Neural cell (in vitro differentiated cells): ENCODE results near the gene CD70.
"Not testable (repeated sequence)": the region's sequence is repeated elsewhere in the genome, so short reads cannot be mapped to it uniquely, and the experiment has no call there.

Experiments used
- EP300 ChIP-seq: fragments of 450-650 bp; conservative IDR thresholded peaks from 2 replicates; pipeline ENCODE4 v1.6.1; 2014; ENCODE audit warnings: antibody characterized with exemption, mild to moderate bottlenecking, moderate library complexity; ENCODE audit not compliant: poor library complexity, severe bottlenecking
- MXI1 ChIP-seq: fragments of 450-650 bp; conservative IDR thresholded peaks from 2 replicates; pipeline ENCODE4 v1.6.1; 2014; ENCODE audit warnings: antibody characterized with exemption, mild to moderate bottlenecking; ENCODE audit not compliant: poor library complexity, severe bottlenecking
- TF ChIP-seq, protein P1 (sequence below): fragments of 450-650 bp; IDR thresholded peaks from 2 replicates; pipeline ENCODE4 v1.5.1; 2014; ENCODE audit warnings: antibody characterized with exemption, mild to moderate bottlenecking, moderate library complexity; ENCODE audit not compliant: poor library complexity, severe bottlenecking
- TF ChIP-seq, protein P2 (sequence below): IDR thresholded peaks from 2 replicates; pipeline ENCODE4 v1.6.1; 2012; ENCODE audit warnings: borderline replicate concordance

DNA sequence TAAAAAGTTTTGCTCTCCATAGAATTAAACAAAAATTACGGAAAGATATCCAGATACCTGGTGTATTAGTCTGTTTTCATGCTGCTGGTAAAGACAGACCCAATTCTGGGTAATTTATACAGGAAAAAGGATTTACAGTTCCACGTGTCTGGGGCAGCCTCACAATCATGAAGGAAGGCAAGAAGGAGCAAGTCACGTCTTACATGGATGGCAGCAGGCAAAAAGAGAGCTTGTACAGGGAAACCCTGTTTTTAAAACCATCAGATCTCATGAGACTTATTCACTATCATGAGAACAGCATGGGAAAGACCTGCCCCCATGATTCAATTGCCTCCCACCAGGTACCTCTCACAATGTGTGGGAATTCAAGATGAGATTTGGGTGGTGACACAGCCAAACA lies 24.2 kb downstream of the CD70 start:
- TF ChIP-seq, protein P1, sequence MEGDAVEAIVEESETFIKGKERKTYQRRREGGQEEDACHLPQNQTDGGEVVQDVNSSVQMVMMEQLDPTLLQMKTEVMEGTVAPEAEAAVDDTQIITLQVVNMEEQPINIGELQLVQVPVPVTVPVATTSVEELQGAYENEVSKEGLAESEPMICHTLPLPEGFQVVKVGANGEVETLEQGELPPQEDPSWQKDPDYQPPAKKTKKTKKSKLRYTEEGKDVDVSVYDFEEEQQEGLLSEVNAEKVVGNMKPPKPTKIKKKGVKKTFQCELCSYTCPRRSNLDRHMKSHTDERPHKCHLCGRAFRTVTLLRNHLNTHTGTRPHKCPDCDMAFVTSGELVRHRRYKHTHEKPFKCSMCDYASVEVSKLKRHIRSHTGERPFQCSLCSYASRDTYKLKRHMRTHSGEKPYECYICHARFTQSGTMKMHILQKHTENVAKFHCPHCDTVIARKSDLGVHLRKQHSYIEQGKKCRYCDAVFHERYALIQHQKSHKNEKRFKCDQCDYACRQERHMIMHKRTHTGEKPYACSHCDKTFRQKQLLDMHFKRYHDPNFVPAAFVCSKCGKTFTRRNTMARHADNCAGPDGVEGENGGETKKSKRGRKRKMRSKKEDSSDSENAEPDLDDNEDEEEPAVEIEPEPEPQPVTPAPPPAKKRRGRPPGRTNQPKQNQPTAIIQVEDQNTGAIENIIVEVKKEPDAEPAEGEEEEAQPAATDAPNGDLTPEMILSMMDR = not testable (repeated sequence)
- TF ChIP-seq, protein P2, sequence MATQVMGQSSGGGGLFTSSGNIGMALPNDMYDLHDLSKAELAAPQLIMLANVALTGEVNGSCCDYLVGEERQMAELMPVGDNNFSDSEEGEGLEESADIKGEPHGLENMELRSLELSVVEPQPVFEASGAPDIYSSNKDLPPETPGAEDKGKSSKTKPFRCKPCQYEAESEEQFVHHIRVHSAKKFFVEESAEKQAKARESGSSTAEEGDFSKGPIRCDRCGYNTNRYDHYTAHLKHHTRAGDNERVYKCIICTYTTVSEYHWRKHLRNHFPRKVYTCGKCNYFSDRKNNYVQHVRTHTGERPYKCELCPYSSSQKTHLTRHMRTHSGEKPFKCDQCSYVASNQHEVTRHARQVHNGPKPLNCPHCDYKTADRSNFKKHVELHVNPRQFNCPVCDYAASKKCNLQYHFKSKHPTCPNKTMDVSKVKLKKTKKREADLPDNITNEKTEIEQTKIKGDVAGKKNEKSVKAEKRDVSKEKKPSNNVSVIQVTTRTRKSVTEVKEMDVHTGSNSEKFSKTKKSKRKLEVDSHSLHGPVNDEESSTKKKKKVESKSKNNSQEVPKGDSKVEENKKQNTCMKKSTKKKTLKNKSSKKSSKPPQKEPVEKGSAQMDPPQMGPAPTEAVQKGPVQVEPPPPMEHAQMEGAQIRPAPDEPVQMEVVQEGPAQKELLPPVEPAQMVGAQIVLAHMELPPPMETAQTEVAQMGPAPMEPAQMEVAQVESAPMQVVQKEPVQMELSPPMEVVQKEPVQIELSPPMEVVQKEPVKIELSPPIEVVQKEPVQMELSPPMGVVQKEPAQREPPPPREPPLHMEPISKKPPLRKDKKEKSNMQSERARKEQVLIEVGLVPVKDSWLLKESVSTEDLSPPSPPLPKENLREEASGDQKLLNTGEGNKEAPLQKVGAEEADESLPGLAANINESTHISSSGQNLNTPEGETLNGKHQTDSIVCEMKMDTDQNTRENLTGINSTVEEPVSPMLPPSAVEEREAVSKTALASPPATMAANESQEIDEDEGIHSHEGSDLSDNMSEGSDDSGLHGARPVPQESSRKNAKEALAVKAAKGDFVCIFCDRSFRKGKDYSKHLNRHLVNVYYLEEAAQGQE = not testable (repeated sequence)
- not testable (repeated sequence) for TF ChIP-seq EP300, MXI1
